HepG2 (cell line): ENCODE data around the gene DNMT3L. TPM values are rescaled to one million over a fixed set of nuclear protein-coding genes. Genes with fewer than 3 reads are reported as not detected.
A peak's percentile ranks its signal among the peaks of the same experiment; 100 is the strongest.
"Not testable (repeated sequence)": the region's sequence is repeated elsewhere in the genome, so short reads cannot be mapped to it uniquely, and the experiment has no call there.

Source experiments
- ATAC-seq: fragments of 200-7000 bp; cut with Tn5 transposase; 3 replicates; pipeline ENCODE4 v1.9.1; 2020; ENCODE audit warnings: mild to moderate bottlenecking, moderate library complexity
- BruUV-seq: library from RNA; stranded (reverse); fragments of 400-500 nt; replicated peaks from 2 replicates; lab custom pipeline; 2021; lab: Mats Ljungman, UMichigan
- CTCF ChIA-PET: fragments of 300-600 bp; formaldehyde crosslinking; extraction: SDS; loops from one replicate; lab custom pipeline; 2021; ENCODE audit warnings: low total read pairs, inconsistent platforms, low intra/inter-chr PET ratio; lab: Yijun Ruan, JAX
- POLR2A ChIA-PET: fragments of 350-600 bp; sonication (Branson Sonifier 250); formaldehyde crosslinking; loops from one replicate; lab custom pipeline; 2020; ENCODE audit warnings: antibody characterized with exemption, inconsistent platforms; lab: Yijun Ruan, JAX
- DNase-seq: peaks from one replicate; pipeline ENCODE4 v3.0.0-alpha.2; 2015; ENCODE audit warnings: low spot score
- FAIRE-seq: peaks from 3 replicates; lab custom pipeline; 2011; peaks lifted over from hg19 to GRCh38; lab: Jason Lieb, UNC
- H2AFZ ChIP-seq: one replicate; pipeline ENCODE4 v1.6.1; 2011; ENCODE audit warnings: low read length, inconsistent platforms
- H3K27ac ChIP-seq: fragments of 300-600 bp; 3 replicates; pipeline ENCODE4 v1.8.0; 2011; ENCODE audit warnings: mixed run types, mild to moderate bottlenecking, mixed read lengths, low read length, inconsistent platforms; ENCODE audit not compliant: insufficient read depth; ENCODE audit errors: extremely low read length
- H3K27me3 ChIP-seq, 2 experiments: fragments of 200-600 bp in 1 of 2; 2 replicates in 1 of 2; 3 replicates in 1 of 2; pipeline versions ENCODE4 v1.6.0 to v1.8.0; 2011; ENCODE audit warnings: low read length in 2 of 2, mild to moderate bottlenecking in 2 of 2, moderate library complexity in 2 of 2, inconsistent platforms in 1 of 2; ENCODE audit not compliant: insufficient read depth in 2 of 2, control insufficient read depth in 1 of 2
- H3K36me3 ChIP-seq, 2 experiments: fragments of 200-600 bp in 1 of 2; replicated peaks in 1 of 2; 2 replicates in 1 of 2; 3 replicates in 1 of 2; pipeline versions ENCODE4 v1.5.1 to v1.8.0; 2011; ENCODE audit warnings: low read length in 2 of 2, inconsistent platforms in 1 of 2; ENCODE audit not compliant: insufficient read depth in 2 of 2, control insufficient read depth in 1 of 2
- H3K4me1 ChIP-seq: 2 replicates; pipeline ENCODE4 v1.5.1; 2012; ENCODE audit warnings: low read length, inconsistent platforms; ENCODE audit not compliant: insufficient read depth
- H3K4me2 ChIP-seq: 2 replicates; pipeline ENCODE4 v1.6.0; 2011; ENCODE audit warnings: low read depth, low read length, inconsistent platforms
- H3K4me3 ChIP-seq, 3 experiments: fragments of 200-600 bp in 1 of 3; sonication (generic), shearing (Covaris generic) in 1 of 3; replicated peaks in 1 of 3; 2 replicates each; pipeline ENCODE4 v1.5.1; 2011 to 2016; ENCODE audit warnings: low read length in 3 of 3, inconsistent platforms in 2 of 3, low read depth in 2 of 3, mild to moderate bottlenecking in 2 of 3, control low read depth in 1 of 3, mixed read lengths in 1 of 3; ENCODE audit not compliant: insufficient read depth in 1 of 3
- H3K79me2 ChIP-seq: one replicate; pipeline ENCODE4 v1.6.1; 2011; ENCODE audit warnings: low read length, inconsistent platforms; ENCODE audit not compliant: insufficient read depth
- H3K9ac ChIP-seq: 2 replicates; pipeline ENCODE4 v1.6.0; 2011; ENCODE audit warnings: mild to moderate bottlenecking, low read depth, low read length, inconsistent platforms; ENCODE audit not compliant: insufficient read depth
- H3K9me3 ChIP-seq: 2 replicates; pipeline ENCODE4 v1.5.1; 2012; ENCODE audit warnings: mild to moderate bottlenecking, low read length
- H4K20me1 ChIP-seq: 2 replicates; pipeline ENCODE4 v1.6.0; 2011; ENCODE audit warnings: inconsistent platforms, mild to moderate bottlenecking, low read length, moderate library complexity; ENCODE audit not compliant: insufficient read depth
- ARNT2 ChIP-seq: sonication (generic); formaldehyde crosslinking; IDR thresholded peaks from 2 replicates; pipeline ENCODE4 v1.8.0; 2022; ENCODE audit warnings: mild to moderate bottlenecking, low read depth, missing genetic modification reagents, moderate library complexity
- KLF16 ChIP-seq, 2 experiments: sonication (generic) in 1 of 2; formaldehyde crosslinking in 1 of 2; IDR thresholded peaks; 2 replicates each; pipeline versions ENCODE4 v1.6.1 to v1.8.0; 2016 to 2023; ENCODE audit warnings: missing genetic modification reagents in 2 of 2, missing compliant biosample characterization in 1 of 2
- ZNF292 ChIP-seq: sonication (generic); formaldehyde crosslinking; IDR thresholded peaks from 2 replicates; pipeline ENCODE4 v1.8.1; 2022; ENCODE audit warnings: mild to moderate bottlenecking, low read depth, missing genetic modification reagents, borderline replicate concordance
- ZNF430 ChIP-seq: sonication (generic); formaldehyde crosslinking; IDR thresholded peaks from 2 replicates; pipeline ENCODE4 v1.9.0; 2021; ENCODE audit warnings: mild to moderate bottlenecking, missing genetic modification reagents
- ZNF7 ChIP-seq: IDR thresholded peaks from 2 replicates; pipeline ENCODE4 v1.6.1; 2016; ENCODE audit warnings: missing biosample characterization, missing genetic modification reagents
- ZNF768 ChIP-seq: sonication (generic); formaldehyde crosslinking; IDR thresholded peaks from 2 replicates; pipeline ENCODE4 v1.4.0; 2020; ENCODE audit warnings: missing genetic modification reagents
- WGBS: methylation state at CpG from one replicate; pipeline ENCODE4 v1.1.6; 2017; ENCODE audit warnings: low lambda C conversion rate; 5-methylcytosine and 5-hydroxymethylcytosine counted together
- in situ Hi-C: cut with HindIII; loops from 2 replicates; pipeline ENCODE4 v1.10.0; 2017; ENCODE audit warnings: low pct_unique_long_range_greater_than_20kb; ENCODE audit not compliant: extremely low pct_ligation_motif_present
- intact Hi-C: fragments of 100-400 bp; cut with micrococcal nuclease; formaldehyde crosslinking; loops from one replicate; pipeline ENCODE4 v1.10.0; 2022; ENCODE audit not compliant: unreplicated experiment
- polyA plus RNA-seq, 8 experiments: library from polyadenylated mRNA; depleted of rRNA in 3 of 8; stranded (reverse) in 7 of 8; unstranded in 1 of 8; fragments of >200 nt; fragmentation: Illumina TruSeq in 4 of 8; extraction: Trizol in 4 of 8; gene quantifications; 2 replicates each; pipeline versions ENCODE4 v1.2.1 to v1.2.3, GENCODE V29; 2011 to 2016; ENCODE audit warnings: low read depth in 4 of 8, missing spikeins in 1 of 8, mixed read lengths in 1 of 8; ENCODE audit not compliant: insufficient read depth in 1 of 8
- total RNA-seq, 5 experiments: library from RNA; depleted of rRNA; stranded (reverse); fragments of >200 nt; fragmentation: Illumina TruSeq; extraction: Trizol; gene quantifications; 2 replicates each; pipeline ENCODE4 v1.2.3, GENCODE V29; 2016; ENCODE audit warnings: low read depth in 1 of 5

The DNMT3L gene
- total and polyA plus RNA-seq, 2 of the 13 experiments (the other 11 are each of a cell fraction or from before 2014, with no cell fraction given), result 0.75 to 1.7 TPM

GRCh38 chr21:44285138-44285992, 23.7 kb upstream of the DNMT3L start, which contains the start of gene AIRE:
Gene AIRE, plus strand, starts transcription at chr21:44285876. Its CDS starts 131 bp downstream, at chr21:44286007.
- no peaks in the 10 kb centered on the region for H3K4me1 ChIP-seq
- no peaks in the 10 kb centered on the region for H3K36me3 ChIP-seq
- H3K9ac ChIP-seq, result no peak within 1 kb of the TSS
- no peak within 1 kb of the TSS for H3K27ac ChIP-seq
- H3K79me2 ChIP-seq, result no peaks in the 10 kb centered on the region
- 78% methylated on average over 9 of the region's 56 CpGs for WGBS
- H2AFZ ChIP-seq, result no peak within 1 kb of the TSS
- no peak for ATAC-seq
- no peaks in the 10 kb centered on the region for H3K9me3 ChIP-seq
- H3K4me2 ChIP-seq, result no peak within 1 kb of the TSS
- no peaks in the 10 kb centered on the region for H4K20me1 ChIP-seq
- ChIA-PET CTCF (no interaction called here), POLR2A (no interaction called here)
- no TSS peak for BruUV-seq
- in situ Hi-C loops, result no loop called here
- FAIRE-seq, result no peak
- no peak for DNase-seq
- no peak within 1 kb of the TSS for H3K4me3 ChIP-seq
- H3K27me3 ChIP-seq, result peaks cover 8 to 56% of the 10 kb centered on the region in 2 experiments
- intact Hi-C loops, result no loop called here
- TF ChIP-seq ZNF768 (CRISPR knock-in tag), result peak; percentile 86
- no peak for TF ChIP-seq ZNF292

DNA sequence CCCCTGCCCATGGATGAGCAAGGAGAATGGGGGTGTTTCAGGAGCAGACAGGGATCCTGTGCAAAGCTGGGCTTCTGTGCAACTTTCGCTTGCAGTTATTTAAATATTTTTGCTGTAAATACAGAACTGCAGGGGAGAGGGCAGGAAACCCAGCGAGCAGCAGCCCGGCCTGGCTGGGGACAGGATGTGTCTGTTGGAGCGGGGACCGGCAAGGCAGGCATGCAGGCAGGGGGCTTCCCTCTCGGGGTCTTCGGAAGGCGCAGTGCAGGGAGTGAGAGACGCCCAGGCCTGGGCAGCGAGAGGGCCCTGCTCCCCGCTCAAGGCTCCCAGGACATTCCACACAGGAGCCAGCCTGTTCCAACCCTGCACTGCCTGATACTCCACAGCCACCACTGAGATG, 22.3 kb upstream of the DNMT3L start:
- Histone ChIP-seq H3K9me3 (no peaks in the 10 kb centered on the region), H4K20me1 (no peaks in the 10 kb centered on the region), H2AFZ (no peak overlapping the region), H3K9ac (no peak overlapping the region), H3K27ac (no peak overlapping the region), H3K79me2 (no peaks in the 10 kb centered on the region), H3K4me1 (no peaks in the 10 kb centered on the region), H3K27me3 (peaks cover 6 to 50% of the 10 kb centered on the region in 2 experiments), H3K4me2 (no peak overlapping the region), H3K4me3 (no peak overlapping the region), H3K36me3 (no peaks in the 10 kb centered on the region)
- DNase-seq, result no peak
- in situ Hi-C loops, result no loop called here
- no peak for FAIRE-seq
- ChIA-PET CTCF (no interaction called here), POLR2A (no interaction called here)
- 47% methylated on average over 5 of the region's 11 CpGs for WGBS
- TF ChIP-seq ARNT2 (CRISPR knock-in tag) (no peak), ZNF7 (no peak), ZNF430 (CRISPR knock-in tag) (no peak), KLF16 (CRISPR knock-in tag; IDR thresholded peaks at IDR 0.05) (no peak)
- BruUV-seq, result no TSS peak
- no peak for ATAC-seq
- intact Hi-C loops, result no loop called here

GRCh38 chr21:44283211-44283785, 21.6 kb upstream of the DNMT3L start:
- CTCF ChIA-PET, BruUV-seq, H3K9me3 ChIP-seq, H3K4me1 ChIP-seq, H3K4me2 ChIP-seq, intact Hi-C loops, H4K20me1 ChIP-seq, in situ Hi-C loops, FAIRE-seq, ATAC-seq, H3K9ac ChIP-seq, DNase-seq, H3K27ac ChIP-seq, H3K4me3 ChIP-seq, POLR2A ChIA-PET, H2AFZ ChIP-seq, H3K79me2 ChIP-seq, H3K36me3 ChIP-seq: not testable (repeated sequence)
- 55% methylated on average over 11 of the region's 11 CpGs for WGBS
- H3K27me3 ChIP-seq, result peaks cover 4 to 43% of the 10 kb centered on the region in 2 experiments
